GM19455 (cell line): Measurements from ENCODE around the gene FAM120A.

Experiments
- ATAC-seq: cut with Tn5 transposase; IDR thresholded peaks from one replicate; pipeline ENCODE4 v1.9.1; 2021; ENCODE audit not compliant: unreplicated experiment

The FAM120A gene

GRCh38 chr9:93577078-93577974 lies 125.8 kb downstream of the FAM120A start:
- peak; percentile 8 for ATAC-seq

GRCh38 chr9:93577975-93578682 lies 126.6 kb downstream of the FAM120A start:
- ATAC-seq: no peak

- ATAC-seq: no peak
Measured at GRCh38 chr9:93578844-93579243, 127.4 kb downstream of the FAM120A start.

GRCh38 chr9:93579711-93580516 lies 128.4 kb downstream of the FAM120A start:
- no peak for ATAC-seq

GRCh38 chr9:93580654-93581380 lies 129.3 kb downstream of the FAM120A start:
- no peak for ATAC-seq

GRCh38 chr9:93582115-93582514 lies 130.6 kb downstream of the FAM120A start:
- no peak for ATAC-seq

GRCh38 chr9:93582550-93582949 lies 131.1 kb downstream of the FAM120A start:
- no peak for ATAC-seq

GRCh38 chr9:93585259-93585658 lies 133.8 kb downstream of the FAM120A start:
- no peak for ATAC-seq

- no peak for ATAC-seq
Measured at GRCh38 chr9:93585695-93586094, 134.2 kb downstream of the FAM120A start.

- ATAC-seq: no peak
Measured at GRCh38 chr9:93586290-93587057, 135.0 kb downstream of the FAM120A start.

- ATAC-seq: no peak
Measured at GRCh38 chr9:93587284-93587650, 135.8 kb downstream of the FAM120A start.

- no peak for ATAC-seq
Measured at GRCh38 chr9:93587651-93588347, 136.3 kb downstream of the FAM120A start.

- no peak for ATAC-seq
Measured at GRCh38 chr9:93588641-93589609, 137.4 kb downstream of the FAM120A start.

GRCh38 chr9:93589688-93590087 lies 138.2 kb downstream of the FAM120A start:
- ATAC-seq: no peak

- no peak for ATAC-seq
Measured at GRCh38 chr9:93590609-93591234, 139.2 kb downstream of the FAM120A start.

- ATAC-seq: no peak
Measured at GRCh38 chr9:93591301-93592007, 140.0 kb downstream of the FAM120A start.

- no peak for ATAC-seq
Measured at GRCh38 chr9:93592008-93592642, 140.6 kb downstream of the FAM120A start.
